Stimulated activated CD4-positive, alpha-beta T cell treated with anti-CD3 and anti-CD28 coated beads, Interleukin-15, amount 100 ng/mL, for 1 hour (primary cell): Measurements from ENCODE around the gene MPP2.
"Not testable (repeated sequence)": the region's sequence is repeated elsewhere in the genome, so short reads cannot be mapped to it uniquely, and the experiment has no call there.

Experiments
- DNase-seq, 2 donors: peaks; one replicate each; pipeline ENCODE4 v3.0.0-alpha.2; 2020; ENCODE audit warnings: low read depth in 1 of 2, low spot score in 1 of 2

Gene MPP2

DNA sequence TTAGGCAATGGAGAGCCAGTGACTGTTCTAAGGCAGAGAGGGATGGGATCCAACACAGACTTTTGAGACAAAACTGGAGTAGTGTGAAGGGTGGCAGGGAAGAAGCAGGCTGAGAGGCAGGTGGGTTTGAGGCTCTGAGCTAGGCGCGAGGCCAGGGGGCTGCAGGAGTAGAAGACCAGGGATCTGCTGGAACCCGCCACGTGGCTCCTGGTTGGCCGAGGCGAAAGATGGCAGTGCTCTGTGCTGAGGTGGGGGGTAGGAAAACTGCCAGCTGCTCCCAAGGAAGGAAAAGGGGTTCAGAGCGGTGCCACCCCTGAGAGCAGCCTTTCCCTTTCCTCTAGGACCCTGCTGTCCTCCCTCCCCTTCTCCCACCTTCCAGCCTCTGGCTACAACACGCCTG lies 54.8 kb downstream of the MPP2 start:
- no peak for DNase-seq

DNA sequence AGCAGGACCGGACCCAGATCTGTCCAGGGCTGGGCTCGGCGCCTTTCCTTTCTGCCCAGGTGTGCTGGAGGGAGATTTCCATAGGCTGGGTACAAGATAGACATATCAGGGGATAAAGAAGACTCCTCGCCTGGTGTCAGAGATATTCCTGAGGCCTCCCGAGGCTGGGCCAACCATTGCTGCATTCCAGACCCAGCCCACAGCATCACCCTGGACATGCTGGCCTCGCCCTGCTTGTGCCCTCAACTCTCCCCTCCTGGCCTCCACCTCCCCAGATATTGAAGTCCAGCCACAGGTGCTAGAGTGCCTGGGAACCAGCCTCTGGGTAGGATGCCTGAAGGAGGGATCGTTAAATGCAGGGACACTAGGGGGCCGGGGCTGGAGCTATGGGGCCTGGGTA lies 58.2 kb downstream of the MPP2 start:
- DNase-seq, result no peak

DNA sequence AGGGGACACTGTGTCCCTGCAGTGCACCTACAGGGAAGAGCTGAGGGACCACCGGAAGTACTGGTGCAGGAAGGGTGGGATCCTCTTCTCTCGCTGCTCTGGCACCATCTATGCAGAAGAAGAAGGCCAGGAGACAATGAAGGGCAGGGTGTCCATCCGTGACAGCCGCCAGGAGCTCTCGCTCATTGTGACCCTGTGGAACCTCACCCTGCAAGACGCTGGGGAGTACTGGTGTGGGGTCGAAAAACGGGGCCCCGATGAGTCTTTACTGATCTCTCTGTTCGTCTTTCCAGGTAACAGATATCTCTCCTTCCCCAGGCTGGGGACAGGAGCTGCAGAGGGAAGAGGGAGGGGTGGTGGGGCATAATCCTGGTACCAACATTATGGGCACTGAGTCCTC lies 58.7 kb downstream of the MPP2 start:
- DNase-seq, result no peak

DNA sequence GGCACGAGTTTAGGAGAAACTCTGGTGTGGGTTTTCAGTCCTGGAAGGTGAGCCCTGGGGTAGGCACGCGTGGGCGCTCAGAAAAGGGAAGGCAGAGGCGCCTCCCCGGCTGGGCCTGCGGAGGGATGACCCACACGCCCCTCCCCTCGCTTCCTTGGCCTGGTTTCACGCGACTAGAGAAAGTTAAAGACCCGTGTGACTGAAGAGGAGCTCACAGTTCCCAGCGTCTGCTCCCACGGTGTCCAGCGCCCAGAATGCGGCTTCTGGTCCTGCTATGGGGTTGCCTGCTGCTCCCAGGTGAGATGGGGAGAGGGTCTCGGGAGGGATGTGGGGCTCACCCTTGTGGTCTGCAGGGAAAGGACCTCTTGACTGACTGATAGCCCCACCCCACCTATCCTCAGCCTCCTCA lies 60.4 kb downstream of the MPP2 start, which contains the start of gene CD300LG:
TSS of gene CD300LG (plus strand) at position 214 of the 409 bp plus-strand sequence. CDS start at position 255, 41 bp downstream.
- DNase-seq, result no peak

DNA sequence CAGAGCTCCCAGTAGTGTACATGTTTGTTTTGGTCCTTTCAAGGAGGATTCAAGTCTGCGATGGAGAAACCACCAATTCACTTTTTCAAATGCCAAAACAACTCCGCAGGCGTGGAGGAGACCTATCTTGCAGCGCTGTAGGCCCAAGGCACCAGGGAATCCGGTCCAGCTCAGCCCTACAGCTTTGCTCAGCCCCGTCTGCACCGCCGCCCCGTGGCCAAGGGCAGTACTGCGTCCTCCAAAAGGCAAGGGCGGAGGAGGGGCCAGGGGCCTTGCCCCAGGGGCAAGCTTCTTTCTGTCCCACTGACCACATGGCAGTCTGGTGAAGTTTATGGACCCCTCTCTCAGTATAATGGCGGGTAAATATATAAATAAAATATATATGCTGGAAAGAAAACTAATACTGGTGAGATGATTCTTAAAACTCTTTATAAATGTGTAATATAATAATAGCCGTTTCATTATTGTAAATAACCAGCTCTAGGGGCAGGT lies 61.1 kb downstream of the MPP2 start:
- DNase-seq, result peak; percentile 63 to 70

DNA sequence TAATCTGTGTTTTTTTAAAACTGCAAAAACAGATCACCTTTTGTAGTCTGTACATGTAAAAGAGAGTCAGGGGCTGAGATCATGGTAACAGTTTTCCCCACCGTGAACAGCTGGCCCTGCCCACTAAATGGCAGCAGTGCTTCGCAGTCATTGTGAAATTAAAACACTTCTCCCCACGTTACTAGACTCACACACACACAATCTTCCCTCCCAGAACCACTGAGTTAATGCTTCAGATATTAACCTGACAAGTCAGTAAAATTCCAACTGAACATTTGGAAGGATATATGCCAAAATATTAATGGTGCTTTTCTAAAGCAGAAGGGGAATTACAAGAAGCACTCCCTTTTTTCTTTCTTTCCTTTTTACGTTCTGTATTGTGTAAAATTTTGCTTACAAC lies 61.6 kb downstream of the MPP2 start:
- no peak for DNase-seq

DNA sequence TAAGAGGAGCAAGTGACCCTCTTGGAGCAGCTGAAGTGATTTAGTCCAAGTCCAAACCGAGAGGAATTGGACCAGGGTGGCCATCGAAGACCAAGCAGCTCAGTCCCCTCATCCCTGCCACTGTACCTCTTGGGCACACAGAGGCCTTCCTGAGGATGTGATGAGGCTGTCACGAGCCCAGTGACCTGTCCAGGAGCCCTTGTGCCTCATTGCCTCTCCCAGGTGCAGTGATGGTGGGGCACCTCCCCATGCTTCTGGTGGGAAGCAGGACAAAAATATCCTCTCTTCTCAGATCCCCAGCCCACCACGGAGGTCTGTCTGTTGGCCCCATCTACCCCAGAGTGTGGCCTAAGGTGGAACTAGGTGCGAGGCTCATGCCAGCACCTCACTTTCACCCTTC lies 63.1 kb downstream of the MPP2 start:
- DNase-seq, result no peak

DNA sequence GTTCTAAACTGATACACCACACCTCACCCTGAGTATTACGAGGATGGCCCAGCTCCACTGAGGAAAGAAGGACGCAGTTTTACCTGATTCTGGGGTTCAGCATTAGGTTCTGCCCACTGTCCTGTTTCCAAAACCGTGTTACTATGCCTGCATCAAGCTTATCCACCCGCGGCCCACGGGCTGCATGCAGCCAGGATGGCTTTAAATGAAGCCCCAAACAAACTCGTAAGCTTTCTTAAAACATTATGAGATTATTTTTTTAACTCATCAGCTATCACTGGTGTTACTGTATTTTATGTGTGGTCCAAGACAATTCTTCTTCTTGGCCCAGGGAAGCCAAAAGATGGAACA lies 64.4 kb downstream of the MPP2 start:
- DNase-seq, result no peak

DNA sequence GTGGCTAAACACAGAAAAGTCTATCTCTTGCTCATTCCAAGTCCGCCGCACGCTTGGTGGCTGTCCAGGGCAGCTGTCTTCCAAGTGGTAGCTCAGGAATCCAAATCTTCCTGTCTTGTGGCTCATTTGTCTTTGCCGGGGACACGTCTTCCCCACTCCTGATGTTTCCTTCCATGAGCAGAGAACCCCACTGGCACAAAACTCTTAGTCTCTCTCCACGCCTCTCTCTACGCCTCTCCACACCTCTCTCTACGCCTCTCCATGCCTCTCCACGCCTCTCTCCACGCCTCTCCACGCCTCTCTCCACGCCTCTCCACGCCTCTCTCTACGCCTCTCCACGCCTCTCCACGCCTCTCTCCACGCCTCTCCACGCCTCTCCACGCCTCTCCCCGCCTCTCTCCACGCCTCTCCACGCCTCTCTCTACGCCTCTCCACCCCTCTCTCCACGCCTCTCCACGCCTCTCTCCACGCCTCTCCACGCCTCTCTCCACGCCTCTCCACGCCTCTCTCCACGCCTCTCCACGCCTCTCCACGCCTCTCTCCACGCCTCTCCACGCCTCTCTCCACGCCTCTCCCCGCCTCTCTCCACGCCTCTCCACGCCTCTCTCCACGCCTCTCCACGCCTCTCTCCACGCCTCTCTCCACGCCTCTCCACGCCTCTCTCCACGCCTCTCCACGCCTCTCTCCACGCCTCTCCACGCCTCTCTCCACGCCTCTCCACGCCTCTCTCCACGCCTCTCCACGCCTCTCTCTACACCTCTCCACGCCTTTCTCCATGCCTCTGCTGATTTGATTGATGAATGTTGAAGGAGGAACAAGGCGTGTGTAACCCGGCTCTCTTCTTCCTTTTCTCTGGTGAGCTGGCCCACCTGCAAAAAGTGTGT lies 65.0 kb downstream of the MPP2 start:
- DNase-seq, result not testable (repeated sequence)

DNA sequence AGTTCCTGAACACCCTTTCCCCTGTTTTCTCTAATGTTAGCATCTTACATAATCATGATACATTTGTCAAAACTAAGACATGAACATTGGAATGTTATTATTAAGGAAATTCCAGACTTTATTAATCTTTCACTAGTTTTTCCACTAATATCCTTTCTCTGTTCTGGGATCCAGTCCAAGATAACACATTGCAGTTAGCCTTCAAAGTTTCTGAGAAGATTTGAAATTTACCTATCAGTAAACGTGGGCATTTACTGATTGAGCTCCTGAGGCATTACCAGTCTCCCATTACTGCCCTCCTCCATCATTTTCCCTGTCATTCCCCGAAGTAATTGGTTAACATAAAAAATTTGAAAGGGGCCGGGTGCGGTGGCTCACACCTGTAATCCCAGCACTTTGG lies 66.1 kb downstream of the MPP2 start:
- DNase-seq, result no peak

DNA sequence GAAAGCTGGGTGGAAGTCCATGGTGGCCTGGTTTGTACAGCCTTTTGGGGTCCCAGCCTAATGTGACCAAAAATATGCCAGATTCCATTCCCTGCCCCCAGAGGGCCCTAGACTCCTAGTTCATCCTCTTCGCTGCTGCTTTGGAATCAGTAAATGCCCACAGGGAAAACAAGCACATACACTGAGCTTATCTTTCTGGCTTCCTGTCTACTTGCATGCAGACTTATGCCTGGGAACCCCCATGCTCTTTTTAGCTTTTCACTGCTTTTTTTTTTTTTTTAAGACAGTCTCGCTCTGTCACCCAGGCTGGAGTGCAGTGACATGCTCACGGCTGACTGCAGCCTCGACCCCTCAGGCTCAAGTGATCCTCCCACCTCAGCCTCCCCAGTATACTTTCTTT lies 66.5 kb downstream of the MPP2 start:
- DNase-seq, result no peak

DNA sequence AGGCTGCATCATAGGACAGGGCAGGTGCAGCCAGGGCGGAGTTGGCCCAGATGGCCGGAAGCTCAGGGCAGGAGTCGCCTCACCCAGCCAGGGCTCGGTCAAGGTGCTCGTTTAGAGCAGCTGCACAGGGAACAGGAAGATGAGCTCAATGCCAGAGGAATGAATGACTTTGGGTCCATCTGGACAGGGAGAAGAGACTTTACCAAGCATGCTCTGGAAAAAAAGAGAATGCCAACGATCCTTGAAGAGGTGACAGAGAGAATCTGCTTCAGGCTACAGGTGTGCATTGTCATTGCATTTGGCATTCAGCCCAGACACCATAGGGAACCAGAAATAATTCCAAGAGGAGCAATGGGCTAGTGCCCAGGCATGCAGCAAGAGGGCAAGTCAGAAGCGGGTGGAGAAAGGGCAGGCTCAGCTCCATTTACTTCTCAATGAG lies 67.6 kb downstream of the MPP2 start:
- no peak for DNase-seq

DNA sequence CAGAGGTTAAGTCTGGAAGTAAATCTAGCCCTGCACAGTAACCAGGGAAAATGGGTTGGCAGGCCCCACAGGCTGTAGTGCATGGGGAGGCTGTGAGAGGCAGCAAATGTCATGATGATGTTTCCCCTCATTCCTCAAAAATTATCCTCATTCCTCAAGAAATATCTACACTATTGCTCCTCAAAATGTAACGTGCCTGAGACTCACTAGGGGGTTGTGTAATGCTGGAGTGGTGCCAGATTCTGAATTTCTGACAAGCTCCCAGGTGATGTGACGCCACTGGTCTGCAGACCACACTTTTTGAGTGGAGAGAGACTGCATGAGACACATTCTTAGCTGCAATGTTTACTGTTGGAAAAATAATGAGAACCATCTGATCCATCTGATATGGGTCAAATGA lies 73.2 kb downstream of the MPP2 start:
- DNase-seq, result no peak

DNA sequence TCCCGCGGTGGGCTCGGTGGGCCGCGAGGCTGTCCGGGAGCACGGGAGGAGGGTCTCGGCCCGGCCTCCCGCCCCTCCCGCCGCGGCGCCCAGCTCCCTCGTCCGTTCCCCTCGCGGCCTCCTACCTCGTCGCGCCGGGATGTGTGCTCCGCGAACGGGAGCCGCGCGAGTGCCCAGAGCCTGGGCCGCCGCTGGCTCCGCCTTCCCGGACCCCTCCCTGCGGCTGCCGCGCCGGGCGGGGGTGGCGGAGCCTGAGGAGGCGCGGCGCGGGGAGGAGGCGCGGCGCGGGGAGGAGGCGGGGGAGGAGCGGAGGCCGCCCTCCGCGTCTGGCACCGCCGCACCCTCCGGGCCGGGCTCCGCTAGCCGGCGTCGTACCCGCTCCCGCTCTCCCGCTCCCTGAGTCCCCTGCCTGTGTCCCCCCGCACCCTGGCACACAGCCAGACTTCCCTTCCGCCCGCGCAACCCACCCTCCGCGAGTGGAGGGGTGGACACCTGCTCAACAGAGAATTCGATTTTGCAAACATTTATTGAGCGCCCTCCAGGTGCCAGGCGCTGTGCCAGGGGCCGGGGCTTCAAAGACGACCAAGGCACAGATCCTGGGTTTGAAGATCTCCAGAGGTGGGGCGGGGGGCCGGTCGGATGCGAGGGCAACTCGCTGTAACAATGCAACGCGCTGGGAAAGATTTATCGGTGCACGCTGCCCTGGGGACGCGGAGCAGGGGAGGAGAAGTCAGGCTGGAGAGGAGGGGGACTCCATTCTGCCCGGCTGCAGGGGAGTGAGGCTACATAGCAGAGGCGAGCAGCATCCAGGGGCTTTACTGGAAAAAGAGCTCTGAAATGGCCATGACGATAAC lies 74.1 kb downstream of the MPP2 start, which contains the start of gene MPP3:
TSS of gene MPP3 (minus strand) at position 171 of the 854 bp plus-strand sequence. CDS start 1,240 bp downstream, outside the sequence.
- DNase-seq, result peak; percentile 15 to 34

DNA sequence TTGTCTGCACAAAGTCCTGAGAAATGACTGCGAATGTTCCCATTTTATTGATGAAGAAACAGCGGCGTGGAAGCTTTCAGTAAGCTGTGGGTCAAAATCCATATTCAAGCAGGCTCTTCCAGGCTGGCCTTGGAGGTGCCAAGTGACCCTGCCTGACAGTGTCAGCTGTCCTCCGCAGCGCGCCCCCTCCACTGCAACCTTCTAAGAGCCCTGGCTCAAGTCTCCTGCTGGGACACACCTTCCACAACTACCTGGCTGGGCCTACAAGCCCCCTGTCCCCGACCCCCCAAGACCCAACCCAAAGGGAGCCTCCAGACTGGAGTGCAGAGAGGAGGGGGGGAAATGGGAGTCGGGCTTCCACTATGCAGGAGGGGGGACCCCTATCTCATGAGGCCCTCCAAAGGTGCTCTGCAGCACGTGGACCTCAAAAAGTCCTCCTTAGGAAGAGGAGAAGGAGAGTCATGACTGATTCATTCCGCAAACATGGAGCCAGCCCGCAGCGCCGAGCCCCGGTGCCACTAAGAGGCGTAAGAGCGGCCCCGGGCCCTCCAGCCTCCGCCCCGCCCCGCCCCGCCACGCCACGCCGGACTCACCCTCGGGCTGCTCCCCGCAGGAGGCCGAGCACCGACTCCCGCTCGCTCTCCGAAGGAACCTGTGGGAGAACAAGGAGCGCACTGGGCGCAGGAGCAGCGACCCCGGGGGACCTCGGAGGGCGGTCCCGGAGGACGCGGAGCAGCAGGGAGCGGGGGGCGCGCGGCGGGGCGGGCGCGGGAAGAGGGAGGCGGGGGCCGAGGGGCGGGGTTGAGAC lies 75.0 kb downstream of the MPP2 start:
- DNase-seq, result no peak

DNA sequence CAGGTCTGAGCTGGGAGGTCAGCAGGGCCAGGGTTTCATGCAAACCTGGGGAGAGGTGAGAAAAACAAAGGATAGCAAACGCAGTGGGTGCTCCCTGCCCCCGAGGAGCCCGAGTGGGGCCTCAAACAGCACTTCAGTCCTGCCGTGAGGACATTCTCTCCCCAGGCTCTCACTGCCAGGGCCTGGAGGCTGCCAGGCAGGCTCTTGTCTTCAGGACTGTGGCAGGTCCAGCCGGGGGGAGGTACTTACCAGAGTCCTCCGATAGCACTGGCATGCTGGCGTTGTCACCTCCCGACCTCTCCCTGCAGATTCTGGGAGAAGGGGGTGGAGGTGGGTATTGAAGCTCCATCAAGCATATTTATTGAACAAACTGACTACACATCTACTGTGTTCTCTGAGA lies 75.7 kb downstream of the MPP2 start:
- no peak for DNase-seq

DNA sequence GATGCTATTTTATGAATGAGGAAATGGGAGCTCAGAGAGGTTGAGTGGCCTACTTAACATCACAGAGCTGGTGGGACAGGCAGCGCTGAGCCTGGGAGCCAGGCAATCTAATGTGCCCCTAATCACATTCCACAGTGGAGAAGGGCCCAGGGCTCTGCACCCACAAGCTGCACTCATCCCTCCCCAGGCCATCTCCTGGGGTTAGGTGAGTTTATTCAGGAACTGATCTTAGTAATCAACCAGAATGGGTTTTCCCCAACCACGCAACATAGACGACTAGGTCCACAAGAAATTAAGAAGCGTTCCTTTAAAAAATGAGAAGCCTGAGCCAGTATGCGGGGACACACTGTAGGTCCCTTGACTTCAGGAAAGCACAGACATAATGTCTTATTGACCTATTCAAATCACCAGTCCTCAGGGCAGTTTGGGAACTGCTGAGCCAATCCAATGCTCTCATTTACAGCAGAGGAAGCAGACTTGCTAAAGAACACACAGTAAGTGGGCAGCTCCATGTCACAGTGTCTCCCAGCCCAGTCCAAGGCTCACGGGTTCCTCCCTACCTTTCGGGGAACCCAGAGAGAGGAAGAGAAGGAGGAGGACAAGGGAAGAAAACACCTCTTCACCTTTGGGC lies 76.7 kb downstream of the MPP2 start:
- no peak for DNase-seq

DNA sequence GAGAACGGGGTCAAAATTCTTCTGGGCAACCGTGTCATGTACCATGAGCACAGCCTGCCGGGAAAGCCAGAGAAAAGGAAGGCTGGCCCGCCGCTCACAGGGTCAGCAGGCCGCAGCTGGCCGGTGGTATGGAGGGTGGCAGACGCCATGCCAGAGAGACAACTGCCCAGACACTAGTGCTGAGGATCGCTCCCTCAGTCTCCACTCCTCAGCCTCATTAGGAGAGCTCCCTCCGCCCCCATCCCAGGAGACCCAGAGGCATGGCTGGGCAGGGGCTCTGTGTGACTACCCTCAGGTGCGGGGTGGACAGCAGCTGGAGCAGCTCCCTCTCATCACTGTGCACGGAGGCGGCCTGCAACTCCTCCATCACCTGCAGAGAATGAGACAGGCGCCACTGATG lies 77.6 kb downstream of the MPP2 start:
- no peak for DNase-seq

DNA sequence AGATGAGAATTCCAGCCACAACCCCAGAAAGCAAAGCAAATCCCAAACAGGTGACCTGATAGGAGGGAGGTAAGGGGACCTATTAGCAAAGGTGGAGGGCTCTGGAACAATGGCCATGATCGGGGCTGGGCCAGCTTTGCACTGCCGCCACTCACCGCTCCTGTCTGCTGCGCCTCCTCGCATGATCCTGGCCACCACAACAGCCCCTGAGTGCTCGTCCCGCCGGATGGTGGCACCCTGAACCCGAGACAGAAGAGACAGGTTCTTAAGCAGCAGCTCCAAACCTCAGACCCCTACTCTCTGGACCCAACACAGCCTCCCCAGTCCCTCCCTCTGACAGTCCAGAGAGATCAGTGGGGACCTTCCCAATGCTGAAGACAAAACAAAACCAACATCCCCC lies 79.7 kb downstream of the MPP2 start:
- DNase-seq, result no peak

DNA sequence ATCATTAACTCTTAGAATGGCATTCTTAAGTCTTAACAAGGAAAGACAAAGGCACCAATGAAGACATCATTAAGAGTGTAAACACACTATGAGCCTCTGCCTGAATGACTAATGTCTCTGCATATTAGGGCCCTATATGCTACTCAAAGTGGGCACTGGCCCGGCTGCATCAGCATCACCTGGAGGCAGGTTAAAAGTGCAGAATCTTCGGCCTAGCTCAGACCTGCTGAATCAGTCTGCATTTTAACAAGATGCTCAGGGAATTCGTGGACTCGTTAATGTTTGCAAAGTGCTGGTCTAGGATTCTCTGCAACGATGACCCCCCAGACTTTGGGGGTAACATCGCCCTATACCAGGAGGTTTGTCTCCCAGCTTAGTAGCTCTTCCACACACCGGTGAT lies 81.1 kb downstream of the MPP2 start:
- no peak for DNase-seq

DNA sequence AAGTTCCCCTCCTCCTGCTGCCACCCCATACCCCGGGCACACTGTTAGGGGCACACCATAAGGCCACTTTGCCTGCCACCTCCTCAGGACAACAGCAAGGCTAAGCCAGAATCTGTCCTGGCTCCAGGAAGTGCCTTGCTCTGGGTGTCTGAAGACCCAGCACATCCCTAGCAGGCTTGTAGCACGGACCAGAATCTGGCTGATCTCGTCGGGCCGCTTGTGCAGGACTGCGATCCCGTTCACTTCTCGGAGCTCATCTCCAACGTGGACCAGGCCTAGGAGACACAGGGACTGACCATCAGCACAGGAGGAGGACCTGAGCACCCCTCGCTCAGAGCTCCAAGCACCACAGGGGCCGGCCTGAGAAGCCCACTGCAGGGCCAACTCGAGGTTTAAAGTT lies 81.8 kb downstream of the MPP2 start:
- DNase-seq, result no peak
